Suprapubic skin (tissue), 4 donors: Measurements from ENCODE around the gene IL18BP. TPM values are rescaled to one million over a fixed set of nuclear protein-coding genes. Genes with fewer than 3 reads are reported as not detected.

ENCODE experiments used
- DNase-seq, 2 donors: peaks; one replicate each; pipeline ENCODE4 v3.0.0-alpha.2; 2019; ENCODE audit warnings: low spot score in 2 of 2
- H3K27ac ChIP-seq: fragments of 200-600 bp; sonication (generic); one replicate; pipeline ENCODE4 v1.5.1; 2019
- H3K27me3 ChIP-seq: fragments of 200-600 bp; sonication (generic); one replicate; pipeline ENCODE4 v1.5.1; 2019
- H3K36me3 ChIP-seq: fragments of 200-600 bp; sonication (generic); one replicate; pipeline ENCODE4 v1.5.1; 2019
- H3K4me1 ChIP-seq: fragments of 200-600 bp; sonication (generic); one replicate; pipeline ENCODE4 v1.5.1; 2019
- H3K4me3 ChIP-seq: fragments of 200-600 bp; sonication (generic); one replicate; pipeline ENCODE4 v1.5.1; 2019; ENCODE audit warnings: mild to moderate bottlenecking
- H3K9me3 ChIP-seq: fragments of 200-600 bp; sonication (generic); one replicate; pipeline ENCODE4 v1.5.1; 2019
- EP300 ChIP-seq: sonication (generic); formaldehyde crosslinking; IDR thresholded peaks from one replicate; pipeline ENCODE4 v1.6.1; 2017; ENCODE audit warnings: antibody characterized with exemption
- POLR2A ChIP-seq, 2 donors: fragments of 450-650 bp; IDR thresholded peaks; one replicate each; pipeline ENCODE4 v1.6.1; 2017; ENCODE audit warnings: antibody characterized with exemption in 2 of 2, mild to moderate bottlenecking in 2 of 2, moderate library complexity in 2 of 2
- POLR2AphosphoS5 ChIP-seq, 3 donors: sonication (generic); formaldehyde crosslinking; IDR thresholded peaks; one replicate each; pipeline ENCODE4 v1.6.1; 2017; ENCODE audit warnings: antibody characterized with exemption in 3 of 3
- WGBS: methylation state at CpG from one replicate; pipeline ENCODE4 v1.1.5; 2018; 5-methylcytosine and 5-hydroxymethylcytosine counted together
- total RNA-seq, 4 donors: library from RNA; depleted of rRNA; stranded (reverse); fragments of >200 nt; gene quantifications; one replicate each; pipeline ENCODE4 v1.1.0, GENCODE V29; 2016
- TF ChIP-seq, protein P1 (sequence below), 2 donors: fragments of 200-600 bp in 1 of 2; fragments of 450-650 bp in 1 of 2; sonication (generic) in 1 of 2; IDR thresholded peaks; one replicate each; pipeline ENCODE4 v1.5.1; 2016 to 2019; ENCODE audit warnings: antibody characterized with exemption in 2 of 2, mild to moderate bottlenecking in 1 of 2, moderate library complexity in 1 of 2

IL18BP gene
- total RNA-seq, 4 donors from 2014 or later = 2.9 to 18.6 (median 7.2) TPM

DNA sequence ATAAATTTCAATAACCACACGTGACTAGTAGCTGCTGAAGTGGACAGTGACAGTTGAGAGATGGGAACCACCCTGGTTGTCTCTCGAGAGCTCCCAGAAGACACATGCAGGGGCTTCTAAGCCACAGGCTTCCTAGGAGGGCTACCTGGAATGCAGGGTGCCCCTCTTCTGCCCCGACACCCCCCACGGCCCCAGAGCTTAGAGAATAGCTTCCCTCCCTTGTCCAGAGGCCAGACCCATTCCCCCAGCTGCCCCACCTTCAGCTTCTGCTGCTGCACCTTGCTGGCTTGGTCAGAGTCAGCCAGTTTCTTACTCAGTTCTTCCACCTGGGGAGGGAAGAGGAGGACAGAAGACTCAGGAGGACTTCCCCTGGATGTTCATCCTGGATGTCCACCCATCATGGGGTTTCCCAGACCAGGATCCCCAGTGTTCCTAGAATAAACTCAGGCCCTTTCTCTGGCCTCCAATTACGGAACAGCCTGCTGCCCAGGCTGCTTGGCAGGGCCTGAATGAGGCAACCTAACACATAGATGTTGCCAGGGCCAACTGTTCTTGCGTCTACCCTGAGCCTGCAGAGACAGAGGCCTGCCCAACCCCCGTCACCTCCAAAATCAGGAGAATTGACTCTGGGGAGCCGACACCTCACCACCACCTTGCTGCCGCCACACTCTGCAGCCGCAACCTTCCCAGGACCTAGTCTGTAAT is 12.0 kb downstream of the IL18BP start:
- no peak overlapping the region for H3K4me3 ChIP-seq
- TF ChIP-seq POLR2AphosphoS5 (IDR thresholded peaks at IDR 0.05) = no peak
- TF ChIP-seq EP300 = no peak
- TF ChIP-seq, protein P1, sequence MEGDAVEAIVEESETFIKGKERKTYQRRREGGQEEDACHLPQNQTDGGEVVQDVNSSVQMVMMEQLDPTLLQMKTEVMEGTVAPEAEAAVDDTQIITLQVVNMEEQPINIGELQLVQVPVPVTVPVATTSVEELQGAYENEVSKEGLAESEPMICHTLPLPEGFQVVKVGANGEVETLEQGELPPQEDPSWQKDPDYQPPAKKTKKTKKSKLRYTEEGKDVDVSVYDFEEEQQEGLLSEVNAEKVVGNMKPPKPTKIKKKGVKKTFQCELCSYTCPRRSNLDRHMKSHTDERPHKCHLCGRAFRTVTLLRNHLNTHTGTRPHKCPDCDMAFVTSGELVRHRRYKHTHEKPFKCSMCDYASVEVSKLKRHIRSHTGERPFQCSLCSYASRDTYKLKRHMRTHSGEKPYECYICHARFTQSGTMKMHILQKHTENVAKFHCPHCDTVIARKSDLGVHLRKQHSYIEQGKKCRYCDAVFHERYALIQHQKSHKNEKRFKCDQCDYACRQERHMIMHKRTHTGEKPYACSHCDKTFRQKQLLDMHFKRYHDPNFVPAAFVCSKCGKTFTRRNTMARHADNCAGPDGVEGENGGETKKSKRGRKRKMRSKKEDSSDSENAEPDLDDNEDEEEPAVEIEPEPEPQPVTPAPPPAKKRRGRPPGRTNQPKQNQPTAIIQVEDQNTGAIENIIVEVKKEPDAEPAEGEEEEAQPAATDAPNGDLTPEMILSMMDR (IDR thresholded peaks at IDR 0.05) = no peak
- TF ChIP-seq POLR2A (IDR thresholded peaks at IDR 0.05) = no peak
- no peaks in the 10 kb centered on the region for H3K9me3 ChIP-seq
- peak in 1 of 2 donors; percentile 55 for DNase-seq
- no peak overlapping the region for H3K27ac ChIP-seq
- peaks cover 44% of the 10 kb centered on the region for H3K4me1 ChIP-seq
- peaks cover 99% of the 10 kb centered on the region for H3K36me3 ChIP-seq
- WGBS = 88% methylated on average over 8 of the region's 10 CpGs
- H3K27me3 ChIP-seq = no peaks in the 10 kb centered on the region

DNA sequence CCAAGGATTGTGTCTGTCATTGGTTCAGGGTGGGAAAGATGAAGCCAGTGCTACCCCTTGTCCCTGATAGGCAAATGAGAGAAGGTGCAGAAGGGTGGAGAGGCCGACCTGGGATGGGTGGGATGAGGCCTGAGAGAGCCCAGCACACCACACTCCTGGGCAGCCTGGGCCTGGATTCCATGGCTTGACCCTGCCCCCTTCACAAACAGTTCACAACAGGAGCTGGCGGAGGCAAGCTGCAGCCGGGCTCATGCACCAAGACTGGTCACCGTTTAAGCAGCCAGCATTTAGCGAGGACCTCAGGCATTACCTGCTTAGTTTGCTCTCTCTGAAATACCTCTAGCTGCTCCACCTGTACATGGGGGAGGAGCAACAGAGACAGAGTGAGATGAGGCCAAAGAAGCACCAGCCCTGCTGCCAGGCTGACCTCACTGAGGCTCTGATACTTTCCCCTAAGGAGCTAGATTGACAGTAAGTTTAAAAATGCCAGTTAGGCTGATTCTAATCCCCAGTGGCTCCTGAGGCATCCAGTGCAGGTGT is 13.5 kb downstream of the IL18BP start:
- no peak for TF ChIP-seq EP300
- no peak overlapping the region for H3K4me3 ChIP-seq
- H3K36me3 ChIP-seq = peaks cover 99% of the 10 kb centered on the region
- H3K9me3 ChIP-seq = no peaks in the 10 kb centered on the region
- DNase-seq = peak in 1 of 2 donors; percentile 71
- whole genome bisulfite sequencing = 59% methylated on average over 4 of the region's 5 CpGs
- peak overlapping the region; percentile 64 for H3K27ac ChIP-seq
- peaks cover 47% of the 10 kb centered on the region for H3K4me1 ChIP-seq
- H3K27me3 ChIP-seq = no peaks in the 10 kb centered on the region

DNA sequence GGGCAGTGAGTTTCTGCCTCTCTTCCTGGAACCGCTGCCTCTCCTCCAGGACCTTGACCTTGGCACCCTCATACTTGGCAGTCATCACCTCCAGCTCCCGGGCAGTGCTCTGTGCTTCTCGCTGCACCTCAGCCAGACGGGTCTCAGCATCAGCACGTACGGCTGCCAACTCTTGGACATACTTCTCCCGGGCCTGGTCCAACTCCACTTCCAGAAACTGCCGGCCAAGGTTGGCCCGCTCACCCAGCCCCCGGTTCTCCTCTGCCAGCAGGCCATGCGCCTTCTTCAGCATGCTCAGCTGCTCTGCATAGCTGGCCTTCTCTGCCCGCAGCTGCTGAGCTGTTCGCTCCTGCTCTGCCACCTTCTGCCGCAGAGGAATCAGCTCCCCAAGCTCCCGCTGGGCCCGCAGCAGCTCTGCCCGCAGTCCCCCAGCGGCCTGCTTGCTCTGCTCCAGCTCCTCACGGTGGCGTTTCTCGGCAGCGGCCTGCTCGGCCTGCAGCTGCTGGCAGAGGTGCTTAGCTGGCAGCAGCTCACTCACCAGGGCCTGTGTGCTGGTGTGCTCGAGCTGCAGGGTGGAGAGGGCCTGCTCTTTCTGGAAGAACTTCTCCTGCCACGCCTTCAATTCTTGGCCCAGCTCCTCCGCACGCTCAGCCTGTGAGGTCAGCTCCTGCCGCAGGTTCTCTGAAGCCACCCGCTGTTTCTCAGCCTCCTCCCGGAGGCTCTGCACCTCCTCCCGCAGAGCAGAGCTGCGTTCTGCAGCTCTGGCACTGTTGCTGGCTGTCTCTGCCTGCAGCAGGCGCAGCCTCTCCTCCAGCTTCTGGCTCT is 14.4 kb downstream of the IL18BP start:
- peaks cover 47% of the 10 kb centered on the region for H3K4me1 ChIP-seq
- H3K36me3 ChIP-seq = peaks cover 99% of the 10 kb centered on the region
- 31% methylated on average over 20 of the region's 33 CpGs for WGBS
- peak in 1 of 2 donors; percentile 89 for DNase-seq
- H3K27ac ChIP-seq = peak overlapping the region; percentile 64
- no peaks in the 10 kb centered on the region for H3K9me3 ChIP-seq
- H3K4me3 ChIP-seq = no peak overlapping the region
- H3K27me3 ChIP-seq = no peaks in the 10 kb centered on the region
- no peak for TF ChIP-seq POLR2A (IDR thresholded peaks at IDR 0.05)
- TF ChIP-seq EP300 = no peak
- TF ChIP-seq POLR2AphosphoS5 (IDR thresholded peaks at IDR 0.05) = peak in 2 of 3 donors; percentile 56 to 65
- TF ChIP-seq, protein P1 (IDR thresholded peaks at IDR 0.05) = peak in 1 of 2 donors; percentile 8

DNA sequence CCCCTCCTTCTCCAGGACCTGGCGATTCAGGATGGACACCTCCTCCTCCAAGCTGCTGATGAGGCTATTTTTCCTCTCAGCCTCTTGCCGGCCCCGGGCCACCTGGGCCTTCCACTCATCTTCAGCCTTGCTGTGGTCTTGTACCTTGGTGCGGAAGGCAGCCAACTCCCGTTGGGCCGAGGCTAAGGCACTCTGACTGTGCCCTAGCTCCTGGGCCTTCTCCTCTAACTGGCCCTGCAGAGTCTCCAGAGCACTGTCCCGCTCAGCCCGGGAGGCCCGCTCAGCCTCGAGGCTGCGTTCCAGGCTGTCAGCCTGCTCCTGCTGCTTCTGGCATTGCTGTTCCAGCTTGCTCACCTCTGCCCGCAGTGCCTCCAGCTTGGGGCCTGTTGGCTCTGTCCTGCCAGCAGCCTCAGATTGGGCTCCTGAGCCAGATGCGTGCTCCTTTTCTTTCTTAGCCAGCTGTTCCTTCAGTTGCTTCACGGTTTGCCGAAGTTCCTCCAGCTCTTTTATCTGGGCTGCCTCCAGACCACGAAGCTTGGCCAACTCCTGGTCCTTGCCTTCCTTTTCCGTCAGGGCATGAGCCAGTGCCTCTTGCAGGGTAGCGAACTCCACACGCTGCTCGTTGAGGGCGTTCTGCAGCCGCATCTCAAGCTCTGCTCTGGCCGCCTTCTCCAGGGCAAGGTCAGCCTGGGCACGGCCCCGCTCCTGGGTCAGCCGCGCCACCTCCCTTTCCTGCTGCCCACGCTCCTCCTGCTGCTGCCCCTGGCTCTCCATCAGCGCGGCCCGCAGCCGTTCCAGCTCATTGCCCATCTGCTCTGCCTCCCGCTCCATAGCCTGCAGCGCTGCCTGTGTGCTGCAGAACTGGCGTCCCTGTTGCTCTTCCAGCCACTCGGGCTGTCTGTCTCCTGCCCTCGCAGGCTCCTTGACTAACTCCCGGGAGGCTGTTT is 15.3 kb downstream of the IL18BP start:
- 48% methylated on average over 36 of the region's 38 CpGs for WGBS
- no peaks in the 10 kb centered on the region for H3K27me3 ChIP-seq
- no peak overlapping the region for H3K4me3 ChIP-seq
- H3K27ac ChIP-seq = peak overlapping the region; percentile 38
- H3K36me3 ChIP-seq = peaks cover 99% of the 10 kb centered on the region
- DNase-seq = peak in 1 of 2 donors; percentile 74
- TF ChIP-seq EP300 (no peak), POLR2A (IDR thresholded peaks at IDR 0.05) (no peak), POLR2AphosphoS5 (IDR thresholded peaks at IDR 0.05) (peak in 1 of 3 donors; percentile 23)
- TF ChIP-seq, protein P1 (IDR thresholded peaks at IDR 0.05) = no peak
- no peaks in the 10 kb centered on the region for H3K9me3 ChIP-seq
- peaks cover 47% of the 10 kb centered on the region for H3K4me1 ChIP-seq

DNA sequence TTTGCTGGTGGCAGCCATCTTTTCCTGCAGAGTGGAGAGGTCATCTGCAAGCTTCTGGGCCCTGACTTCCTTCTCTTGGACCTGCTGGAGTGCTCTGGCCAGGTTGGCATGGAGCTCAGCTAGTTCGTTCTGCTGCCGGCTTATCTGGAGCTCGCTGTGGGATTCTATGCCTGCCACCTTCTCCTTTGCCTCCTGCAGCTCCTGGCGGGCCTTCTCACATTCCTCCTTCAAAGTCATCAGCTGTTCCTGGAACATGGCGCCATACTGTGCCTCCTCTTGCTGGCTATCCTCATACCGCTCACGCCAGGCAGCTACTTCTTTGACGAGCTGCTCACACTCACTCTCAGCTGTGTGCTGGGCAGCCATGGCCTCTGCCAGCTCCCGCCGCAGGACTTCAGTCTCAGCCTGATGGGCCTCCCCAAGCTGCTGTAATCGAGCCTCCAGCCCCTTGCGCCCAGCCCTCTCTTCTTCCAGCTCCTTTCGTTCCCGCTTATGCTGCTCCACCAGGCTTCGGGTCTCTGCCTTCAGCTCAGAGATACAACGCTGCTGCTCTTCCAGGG is 16.1 kb downstream of the IL18BP start:
- H3K9me3 ChIP-seq = no peaks in the 10 kb centered on the region
- H3K27ac ChIP-seq = peak overlapping the region; percentile 38
- no peaks in the 10 kb centered on the region for H3K27me3 ChIP-seq
- no peak for DNase-seq
- TF ChIP-seq, protein P1 (IDR thresholded peaks at IDR 0.05) = no peak
- TF ChIP-seq POLR2A (IDR thresholded peaks at IDR 0.05) (no peak), EP300 (no peak), POLR2AphosphoS5 (IDR thresholded peaks at IDR 0.05) (no peak)
- H3K36me3 ChIP-seq = peaks cover 99% of the 10 kb centered on the region
- H3K4me1 ChIP-seq = peaks cover 47% of the 10 kb centered on the region
- no peak overlapping the region for H3K4me3 ChIP-seq
- 82% methylated on average over 16 of the region's 16 CpGs for WGBS
